Stimulated activated naive CD4-positive, alpha-beta T cell (primary cell): ENCODE results near the gene IGSF21.
"Not testable (repeated sequence)": the region's sequence is repeated elsewhere in the genome, so short reads cannot be mapped to it uniquely, and the experiment has no call there.

Experiments
- DNase-seq, 6 experiments: peaks; one replicate each; lab custom pipeline; 2025; lab: John Stamatoyannopoulos, UW

The IGSF21 gene

GRCh38 chr1:18358600-18358999 is 251.0 kb downstream of the IGSF21 start:
- no peak for DNase-seq

GRCh38 chr1:18360251-18360650 is 252.7 kb downstream of the IGSF21 start:
- no peak for DNase-seq

GRCh38 chr1:18362150-18362549 is 254.6 kb downstream of the IGSF21 start:
- no peak for DNase-seq

GRCh38 chr1:18363436-18363835 is 255.8 kb downstream of the IGSF21 start:
- no peak for DNase-seq

- DNase-seq: no peak
These were observed 257.6 kb downstream of the IGSF21 start for GRCh38 chr1:18365099-18365705.

GRCh38 chr1:18372505-18372904 is 264.9 kb downstream of the IGSF21 start:
- DNase-seq: not testable (repeated sequence)

- DNase-seq: no peak
These were observed 265.6 kb downstream of the IGSF21 start for GRCh38 chr1:18373151-18373550.

- no peak for DNase-seq
These were observed 266.4 kb downstream of the IGSF21 start for GRCh38 chr1:18373882-18374493.

- DNase-seq: no peak
These were observed 269.1 kb downstream of the IGSF21 start for GRCh38 chr1:18376661-18377060.

GRCh38 chr1:18380288-18380687 is 272.7 kb downstream of the IGSF21 start:
- no peak for DNase-seq

- DNase-seq: no peak
These were observed 276.5 kb downstream of the IGSF21 start for GRCh38 chr1:18384059-18384458.

- no peak for DNase-seq
These were observed 276.9 kb downstream of the IGSF21 start for GRCh38 chr1:18384471-18384870.

GRCh38 chr1:18385239-18385790 is 277.7 kb downstream of the IGSF21 start:
- DNase-seq: no peak

GRCh38 chr1:18386591-18386990 is 279.0 kb downstream of the IGSF21 start:
- no peak for DNase-seq

GRCh38 chr1:18387307-18387706 is 279.7 kb downstream of the IGSF21 start:
- no peak for DNase-seq

GRCh38 chr1:18390953-18391352 is 283.4 kb downstream of the IGSF21 start:
- DNase-seq: no peak

- DNase-seq: no peak
These were observed 287.1 kb downstream of the IGSF21 start for GRCh38 chr1:18394563-18395156.

- no peak for DNase-seq
These were observed 288.8 kb downstream of the IGSF21 start for GRCh38 chr1:18396247-18396980.

GRCh38 chr1:18397641-18398040 is 290.0 kb downstream of the IGSF21 start:
- no peak for DNase-seq

GRCh38 chr1:18398791-18399530 is 291.4 kb downstream of the IGSF21 start:
- no peak for DNase-seq

- no peak for DNase-seq
These were observed 292.9 kb downstream of the IGSF21 start for GRCh38 chr1:18400347-18401102.
